Measurements from ENCODE around the gene PLCB4. TPM values are rescaled to one million over a fixed set of nuclear protein-coding genes. Genes with fewer than 3 reads are reported as not detected.

The PLCB4 gene
- total and polyA plus RNA-seq, 8 donors = 0.56 to 9.3 (median 2.3) TPM

DNA sequence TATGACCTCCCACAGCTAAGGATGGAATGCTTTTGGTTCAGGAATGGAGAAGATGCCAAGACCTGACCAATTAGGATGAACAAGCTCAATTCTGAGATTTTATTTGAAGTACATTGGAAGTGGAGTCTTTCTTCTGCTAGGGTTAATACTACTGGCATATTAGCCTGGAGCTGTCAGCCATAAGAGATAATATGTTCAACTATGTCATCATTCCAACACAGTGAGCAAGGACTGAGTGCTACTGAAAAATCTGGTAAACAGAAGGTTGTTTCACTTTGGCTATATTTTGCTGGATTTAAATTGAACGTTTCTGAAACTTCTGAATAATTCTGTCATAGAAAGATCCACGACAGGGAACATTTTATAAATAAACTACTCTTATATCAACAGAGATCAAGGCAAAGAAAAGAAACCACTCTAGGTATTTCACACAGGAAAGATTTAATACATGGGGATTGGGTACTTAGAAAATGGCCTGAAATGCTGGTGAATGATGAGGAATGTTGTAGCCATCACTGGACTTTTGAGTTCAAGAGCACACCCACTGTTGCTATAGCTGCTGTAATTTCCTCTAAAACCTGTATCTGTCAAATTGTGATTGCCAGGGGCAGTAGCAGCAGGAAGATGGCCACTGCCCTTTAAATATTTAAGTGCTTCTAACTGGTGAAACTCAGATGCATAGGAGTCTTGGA, 200.5 kb downstream of the PLCB4 start:
- Histone ChIP-seq H3K36me3 (no peaks in the 10 kb centered on the region), H3K27me3 (no peaks in the 10 kb centered on the region), H3K4me1 (no peaks in the 10 kb centered on the region), H3K4me3 (no peak overlapping the region), H3K27ac (no peak overlapping the region), H3K9me3 (no peaks in the 10 kb centered on the region)
- DNase-seq (no peak), FAIRE-seq (no peak), ATAC-seq (no peak)
- TF ChIP-seq, protein P1, sequence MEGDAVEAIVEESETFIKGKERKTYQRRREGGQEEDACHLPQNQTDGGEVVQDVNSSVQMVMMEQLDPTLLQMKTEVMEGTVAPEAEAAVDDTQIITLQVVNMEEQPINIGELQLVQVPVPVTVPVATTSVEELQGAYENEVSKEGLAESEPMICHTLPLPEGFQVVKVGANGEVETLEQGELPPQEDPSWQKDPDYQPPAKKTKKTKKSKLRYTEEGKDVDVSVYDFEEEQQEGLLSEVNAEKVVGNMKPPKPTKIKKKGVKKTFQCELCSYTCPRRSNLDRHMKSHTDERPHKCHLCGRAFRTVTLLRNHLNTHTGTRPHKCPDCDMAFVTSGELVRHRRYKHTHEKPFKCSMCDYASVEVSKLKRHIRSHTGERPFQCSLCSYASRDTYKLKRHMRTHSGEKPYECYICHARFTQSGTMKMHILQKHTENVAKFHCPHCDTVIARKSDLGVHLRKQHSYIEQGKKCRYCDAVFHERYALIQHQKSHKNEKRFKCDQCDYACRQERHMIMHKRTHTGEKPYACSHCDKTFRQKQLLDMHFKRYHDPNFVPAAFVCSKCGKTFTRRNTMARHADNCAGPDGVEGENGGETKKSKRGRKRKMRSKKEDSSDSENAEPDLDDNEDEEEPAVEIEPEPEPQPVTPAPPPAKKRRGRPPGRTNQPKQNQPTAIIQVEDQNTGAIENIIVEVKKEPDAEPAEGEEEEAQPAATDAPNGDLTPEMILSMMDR (IDR thresholded peaks at IDR 0.05) = no peak
- WGBS, 2 donors = 51 to 57% methylated on average over 2 of the region's 2 CpGs
- intact Hi-C loops (cut with DNase I) = no loop called here

DNA sequence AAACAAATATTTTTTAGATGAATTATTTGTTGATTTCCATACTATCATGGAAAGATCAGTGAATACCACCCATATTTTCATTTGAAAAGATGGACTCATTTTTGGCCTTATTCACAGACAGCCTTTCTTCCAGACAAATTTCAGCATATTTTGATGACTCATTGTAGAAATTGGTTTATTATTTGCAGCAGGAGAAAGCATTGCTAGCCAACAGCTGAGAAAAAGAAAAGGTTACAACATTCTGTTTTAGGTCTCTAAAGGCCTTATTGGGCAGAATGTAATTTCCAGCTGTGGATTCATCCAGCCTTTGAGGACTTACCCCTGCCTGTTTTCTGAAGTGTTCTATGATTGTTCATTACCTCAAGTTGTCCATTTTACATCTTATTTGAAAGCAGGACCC, 201.9 kb downstream of the PLCB4 start:
- no peaks in the 10 kb centered on the region for H3K36me3 ChIP-seq
- peak in 1 of 4 donors; percentile 51 for ATAC-seq
- no peak overlapping the region for H3K27ac ChIP-seq
- DNase-seq = no peak
- intact Hi-C loops (cut with DNase I) = no loop called here
- H3K4me1 ChIP-seq = no peaks in the 10 kb centered on the region
- no peaks in the 10 kb centered on the region for H3K9me3 ChIP-seq
- no peak overlapping the region for H3K4me3 ChIP-seq
- no peak for FAIRE-seq
- H3K27me3 ChIP-seq = no peaks in the 10 kb centered on the region
- TF ChIP-seq, protein P1 (IDR thresholded peaks at IDR 0.05) = no peak

DNA sequence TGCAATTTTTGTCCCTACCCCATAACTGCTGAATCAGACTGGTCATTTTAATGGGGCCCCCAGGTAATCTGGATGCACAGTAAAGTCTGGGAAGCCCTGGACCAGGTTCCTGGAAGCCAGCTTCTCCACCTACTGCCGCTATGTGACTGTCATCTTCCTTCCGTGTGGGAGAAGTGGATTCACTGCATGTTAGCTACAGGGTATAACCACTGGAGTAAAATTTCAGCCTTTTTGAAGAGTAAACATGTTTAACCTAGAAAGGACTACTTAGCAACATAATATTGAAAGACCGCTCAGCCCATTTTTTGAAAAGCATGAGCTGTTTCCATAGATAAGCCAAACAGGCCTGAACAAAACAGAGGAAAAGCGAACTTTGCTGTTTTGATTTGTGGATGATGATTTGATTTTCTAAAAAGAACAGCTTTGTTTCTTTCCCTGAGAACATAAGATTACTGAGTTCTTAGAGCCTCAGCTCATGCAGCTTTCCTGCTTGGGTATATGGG, 208.1 kb downstream of the PLCB4 start:
- ATAC-seq (peak in 2 of 4 donors; percentile 67 to 78), FAIRE-seq (no peak), DNase-seq (no peak)
- no peaks in the 10 kb centered on the region for H3K27me3 ChIP-seq
- no peak overlapping the region for H3K4me3 ChIP-seq
- no peaks in the 10 kb centered on the region for H3K4me1 ChIP-seq
- intact Hi-C loops (cut with DNase I) = no loop called here
- H3K9me3 ChIP-seq = no peaks in the 10 kb centered on the region
- peak overlapping the region in 1 of 4 donors; percentile 4 for H3K27ac ChIP-seq
- 86 to 87% methylated on average over 4 of the region's 4 CpGs for WGBS, 2 donors
- TF ChIP-seq, protein P1 (IDR thresholded peaks at IDR 0.05) = no peak
- H3K36me3 ChIP-seq = no peaks in the 10 kb centered on the region

DNA sequence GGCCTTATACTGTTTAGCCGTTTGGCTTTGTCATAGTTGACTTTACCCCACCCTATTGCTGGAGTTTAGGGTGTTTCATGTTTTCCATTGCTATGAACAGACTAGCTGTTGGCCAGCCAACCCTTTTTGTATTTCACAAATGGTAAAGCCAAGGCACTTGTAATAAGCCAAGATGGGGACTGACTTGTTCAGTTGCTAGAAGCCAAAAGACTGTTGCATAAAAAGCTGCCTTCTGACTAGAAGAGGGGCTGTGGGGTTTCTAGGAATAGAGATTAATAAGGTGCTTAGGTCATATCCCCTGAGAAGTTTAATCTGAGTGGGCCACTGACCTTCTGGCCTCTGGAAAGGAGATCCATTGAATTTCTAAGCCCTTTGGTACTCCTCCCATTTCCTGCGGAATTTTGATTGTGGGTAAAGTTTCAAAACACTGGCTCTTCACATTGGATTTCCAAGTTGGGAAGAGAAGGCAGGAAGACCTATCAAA, 211.1 kb downstream of the PLCB4 start:
- intact Hi-C loops (cut with DNase I) = no loop called here
- peak in 1 of 4 donors; percentile 22 for ATAC-seq
- H3K9me3 ChIP-seq = no peaks in the 10 kb centered on the region
- no peak overlapping the region for H3K27ac ChIP-seq
- 75 to 88% methylated on average over 2 of the region's 2 CpGs for WGBS, 2 donors
- H3K27me3 ChIP-seq = no peaks in the 10 kb centered on the region
- TF ChIP-seq, protein P1 (IDR thresholded peaks at IDR 0.05) = no peak
- H3K4me1 ChIP-seq = no peaks in the 10 kb centered on the region
- no peak for DNase-seq
- no peak for FAIRE-seq
- H3K36me3 ChIP-seq = no peaks in the 10 kb centered on the region
- no peak overlapping the region for H3K4me3 ChIP-seq

DNA sequence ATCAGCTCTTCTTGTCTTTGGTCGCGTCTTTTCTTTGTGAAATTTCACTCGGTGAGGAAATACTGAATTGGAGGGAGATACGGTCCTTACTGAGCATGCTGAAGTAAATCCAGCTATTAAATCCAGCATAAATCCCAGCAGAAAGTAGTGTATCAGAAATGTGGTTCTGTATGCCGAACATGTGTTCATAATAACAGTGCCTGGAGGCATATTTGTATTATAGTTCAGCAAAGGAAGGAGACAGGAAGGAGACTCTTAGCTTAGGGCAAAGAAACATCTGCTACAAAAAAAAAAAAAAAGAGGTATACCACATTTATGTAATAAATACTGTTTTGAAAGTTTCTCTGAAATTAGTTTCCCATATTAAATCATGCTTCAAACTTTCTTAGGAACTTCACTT, 211.8 kb downstream of the PLCB4 start:
- FAIRE-seq (no peak), ATAC-seq (no peak), DNase-seq (no peak)
- H3K9me3 ChIP-seq = no peaks in the 10 kb centered on the region
- intact Hi-C loops (cut with DNase I) = no loop called here
- no peaks in the 10 kb centered on the region for H3K4me1 ChIP-seq
- TF ChIP-seq, protein P1 (IDR thresholded peaks at IDR 0.05) = no peak
- H3K27me3 ChIP-seq = no peaks in the 10 kb centered on the region
- H3K4me3 ChIP-seq = no peak overlapping the region
- WGBS, 2 donors = 70 to 72% methylated on average over 5 of the region's 5 CpGs
- H3K36me3 ChIP-seq = no peaks in the 10 kb centered on the region
- H3K27ac ChIP-seq = no peak overlapping the region

Data from pancreas (tissue), 10 donors.